ENCODE data around the gene MUL1.

DNA sequence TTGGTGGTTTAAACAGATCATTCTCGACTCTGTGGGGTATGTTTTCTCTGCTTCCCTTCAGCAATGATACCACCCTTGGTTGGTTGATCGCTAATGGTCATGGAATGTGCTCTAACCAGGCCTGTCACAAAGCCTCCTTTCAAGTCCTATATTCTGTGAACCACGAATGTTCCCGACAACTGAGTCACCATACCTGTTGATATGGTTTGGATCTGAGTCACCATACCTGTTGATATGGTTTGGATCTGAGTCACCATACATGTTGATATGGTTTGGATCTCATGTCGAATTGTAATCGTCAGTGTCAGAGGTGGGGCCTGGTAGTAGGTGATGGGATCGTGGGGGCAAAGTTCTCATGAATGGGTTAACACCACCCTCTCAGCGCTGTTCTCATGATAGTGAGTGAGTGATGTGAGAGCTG lies 11.7 kb downstream of the MUL1 start:
- TF ChIP-seq CTCF (IDR thresholded peaks at IDR 0.05): no peak
- no peak for TF ChIP-seq POLR2A (IDR thresholded peaks at IDR 0.05)

All from testis (tissue), 2 donors.